Smooth muscle cell (in vitro differentiated cells): ENCODE data around the gene C11orf58. TPM values are rescaled to one million over a fixed set of nuclear protein-coding genes. Genes with fewer than 3 reads are reported as not detected.

Experiments
- DNase-seq: peaks from one replicate; lab custom pipeline; 2025; ENCODE audit not compliant: unreplicated experiment; lab: John Stamatoyannopoulos, UW
- H2AFZ ChIP-seq: fragments of 200-600 bp; sonication (generic); 2 replicates; pipeline ENCODE4 v1.6.0; 2016; ENCODE audit warnings: antibody characterized with exemption, low read depth, mild to moderate bottlenecking
- H3F3A ChIP-seq: fragments of 200-600 bp; sonication (generic); 2 replicates; pipeline ENCODE4 v1.6.0; 2017; ENCODE audit warnings: antibody characterized with exemption, low read depth
- H3K27ac ChIP-seq: fragments of 200-600 bp; sonication (generic); 2 replicates; pipeline ENCODE4 v1.5.1; 2016; ENCODE audit warnings: low read depth, mild to moderate bottlenecking
- H3K27me3 ChIP-seq: fragments of 200-600 bp; sonication (generic); 2 replicates; pipeline ENCODE4 v1.6.1; 2016; ENCODE audit warnings: low read depth, mild to moderate bottlenecking
- H3K36me3 ChIP-seq: fragments of 200-600 bp; sonication (generic); 2 replicates; pipeline ENCODE4 v1.5.1; 2016; ENCODE audit warnings: low read depth
- H3K4me1 ChIP-seq: fragments of 200-600 bp; sonication (generic); 2 replicates; pipeline ENCODE4 v1.5.1; 2016; ENCODE audit warnings: low read depth
- H3K4me2 ChIP-seq: fragments of 200-600 bp; sonication (generic); 2 replicates; pipeline ENCODE4 v1.6.0; 2016; ENCODE audit warnings: mild to moderate bottlenecking
- H3K4me3 ChIP-seq: fragments of 200-600 bp; sonication (generic); 2 replicates; pipeline ENCODE4 v1.5.1; 2016; ENCODE audit warnings: mild to moderate bottlenecking
- H3K79me2 ChIP-seq: fragments of 200-600 bp; sonication (generic); 2 replicates; pipeline ENCODE4 v1.6.0; 2016; ENCODE audit warnings: low read depth, mild to moderate bottlenecking
- H3K9ac ChIP-seq: fragments of 200-600 bp; sonication (generic); 2 replicates; pipeline ENCODE4 v1.6.0; 2016; ENCODE audit warnings: low read depth
- H3K9me3 ChIP-seq: fragments of 200-600 bp; sonication (generic); replicated peaks from 2 replicates; pipeline ENCODE4 v1.5.1; 2016; ENCODE audit warnings: low read depth
- H4K20me1 ChIP-seq: fragments of 200-600 bp; sonication (generic); 2 replicates; pipeline ENCODE4 v1.6.0; 2016; ENCODE audit warnings: low read depth
- WGBS: methylation state at CpG from one replicate; pipeline ENCODE4 v1.1.7; 2016; ENCODE audit warnings: low lambda C conversion rate; 5-methylcytosine and 5-hydroxymethylcytosine counted together
- polyA plus RNA-seq: library from polyadenylated mRNA; unstranded; fragments of >200 nt; fragmentation: Nextera tagmentation; extraction: Ambion mirVana; gene quantifications from 2 replicates; pipeline ENCODE4 v1.2.1, GENCODE V29; 2016
- total RNA-seq: library from RNA; depleted of rRNA; stranded (reverse); fragments of >200 nt; gene quantifications from 2 replicates; pipeline ENCODE4 v1.2.3, GENCODE V29; 2014
- TF ChIP-seq, protein P1 (sequence below): fragments of 200-600 bp; sonication (generic); IDR thresholded peaks from 2 replicates; pipeline ENCODE4 v1.5.1; 2017; ENCODE audit warnings: borderline replicate concordance, mild to moderate bottlenecking, antibody characterized with exemption; ENCODE audit not compliant: insufficient read depth, poor library complexity, severe bottlenecking

C11orf58 gene
- total and polyA plus RNA-seq, 2 experiments from 2014 or later, result 174 to 183 TPM

DNA sequence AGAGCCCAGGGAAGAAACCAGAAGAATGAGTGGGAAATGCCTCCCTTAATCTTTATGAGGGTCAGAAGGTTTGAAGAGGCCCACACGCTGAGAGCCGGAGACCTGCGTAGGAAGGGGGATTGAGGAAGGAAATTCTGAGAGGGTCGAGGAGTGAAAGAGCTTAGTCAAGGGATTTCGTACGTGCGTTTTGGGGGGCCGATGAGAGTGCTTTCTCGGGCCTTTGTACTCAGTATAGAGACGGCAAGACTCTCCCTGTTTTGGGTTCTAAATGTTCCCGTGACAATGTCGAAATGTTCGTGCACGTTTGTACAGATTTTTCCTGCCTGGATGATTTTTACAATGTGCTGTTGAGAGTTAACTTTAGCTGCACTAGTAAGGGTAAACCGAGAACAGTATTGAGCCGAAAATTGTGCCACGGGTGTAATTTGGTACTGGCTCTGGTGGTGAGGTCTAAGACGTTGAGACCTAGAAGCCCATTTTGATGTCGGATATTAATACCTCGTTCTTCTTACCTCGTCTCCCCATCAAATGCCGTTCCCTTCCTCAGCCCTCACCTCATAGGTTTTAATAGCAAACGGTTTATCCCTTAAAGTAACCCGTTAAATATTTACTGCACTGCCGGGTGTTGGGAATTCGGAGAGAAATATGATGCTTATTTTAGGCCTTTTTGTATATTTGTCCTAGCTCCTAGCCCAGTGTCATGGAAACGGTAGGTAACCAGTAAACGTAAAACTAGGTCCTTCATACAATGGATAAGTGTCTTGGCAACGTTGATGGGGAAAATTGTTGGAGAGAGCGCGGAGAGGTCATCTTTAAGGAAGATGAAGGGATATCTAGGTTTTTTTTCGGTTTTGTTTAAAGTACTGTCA lies 734 bp downstream of the C11orf58 start:
- no peak for DNase-seq
- Histone ChIP-seq H3F3A (no peaks in the 10 kb centered on the region), H3K4me1 (peaks cover 27% of the 10 kb centered on the region), H3K79me2 (peaks cover 57% of the 10 kb centered on the region), H3K4me2 (peak overlapping the region; percentile 98), H3K27me3 (no peaks in the 10 kb centered on the region), H3K27ac (peak overlapping the region; percentile 88), H4K20me1 (peaks cover 47% of the 10 kb centered on the region), H3K36me3 (no peaks in the 10 kb centered on the region), H2AFZ (peak overlapping the region; percentile 53), H3K9me3 (no peaks in the 10 kb centered on the region), H3K9ac (peak overlapping the region; percentile 99), H3K4me3 (peak overlapping the region; percentile 63)
- TF ChIP-seq, protein P1, sequence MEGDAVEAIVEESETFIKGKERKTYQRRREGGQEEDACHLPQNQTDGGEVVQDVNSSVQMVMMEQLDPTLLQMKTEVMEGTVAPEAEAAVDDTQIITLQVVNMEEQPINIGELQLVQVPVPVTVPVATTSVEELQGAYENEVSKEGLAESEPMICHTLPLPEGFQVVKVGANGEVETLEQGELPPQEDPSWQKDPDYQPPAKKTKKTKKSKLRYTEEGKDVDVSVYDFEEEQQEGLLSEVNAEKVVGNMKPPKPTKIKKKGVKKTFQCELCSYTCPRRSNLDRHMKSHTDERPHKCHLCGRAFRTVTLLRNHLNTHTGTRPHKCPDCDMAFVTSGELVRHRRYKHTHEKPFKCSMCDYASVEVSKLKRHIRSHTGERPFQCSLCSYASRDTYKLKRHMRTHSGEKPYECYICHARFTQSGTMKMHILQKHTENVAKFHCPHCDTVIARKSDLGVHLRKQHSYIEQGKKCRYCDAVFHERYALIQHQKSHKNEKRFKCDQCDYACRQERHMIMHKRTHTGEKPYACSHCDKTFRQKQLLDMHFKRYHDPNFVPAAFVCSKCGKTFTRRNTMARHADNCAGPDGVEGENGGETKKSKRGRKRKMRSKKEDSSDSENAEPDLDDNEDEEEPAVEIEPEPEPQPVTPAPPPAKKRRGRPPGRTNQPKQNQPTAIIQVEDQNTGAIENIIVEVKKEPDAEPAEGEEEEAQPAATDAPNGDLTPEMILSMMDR, result no peak
- 5% methylated on average over 32 of the region's 32 CpGs for WGBS

DNA sequence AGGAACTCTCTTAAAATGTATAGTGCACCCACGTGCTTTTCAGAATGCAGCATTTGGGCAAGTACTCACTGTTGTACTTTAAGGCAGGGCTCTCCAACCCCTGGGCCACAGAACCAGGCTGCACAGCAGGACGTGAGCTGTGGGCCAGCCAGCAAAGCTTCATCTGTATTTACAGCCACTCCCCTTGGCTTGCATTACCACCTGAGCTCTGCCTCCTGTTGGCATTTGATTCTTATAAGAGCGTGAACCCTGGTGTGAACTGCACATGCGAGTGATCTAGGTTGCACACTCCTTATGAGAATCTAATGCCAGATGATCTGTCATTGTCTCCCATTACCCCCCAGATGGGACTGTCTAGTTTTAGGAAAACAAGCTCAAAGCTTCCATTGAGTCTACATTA lies 3.0 kb downstream of the C11orf58 start:
- Histone ChIP-seq H3F3A (no peaks in the 10 kb centered on the region), H3K4me2 (peak overlapping the region; percentile 40), H3K9ac (no peak overlapping the region), H3K9me3 (no peaks in the 10 kb centered on the region), H3K79me2 (peaks cover 80% of the 10 kb centered on the region), H4K20me1 (peaks cover 70% of the 10 kb centered on the region), H2AFZ (no peak overlapping the region), H3K27ac (no peak overlapping the region), H3K27me3 (no peaks in the 10 kb centered on the region), H3K4me1 (peaks cover 27% of the 10 kb centered on the region), H3K36me3 (peaks cover 7% of the 10 kb centered on the region), H3K4me3 (no peak overlapping the region)
- 97% methylated on average over 4 of the region's 4 CpGs for WGBS
- TF ChIP-seq, protein P1, result no peak
- DNase-seq, result no peak

DNA sequence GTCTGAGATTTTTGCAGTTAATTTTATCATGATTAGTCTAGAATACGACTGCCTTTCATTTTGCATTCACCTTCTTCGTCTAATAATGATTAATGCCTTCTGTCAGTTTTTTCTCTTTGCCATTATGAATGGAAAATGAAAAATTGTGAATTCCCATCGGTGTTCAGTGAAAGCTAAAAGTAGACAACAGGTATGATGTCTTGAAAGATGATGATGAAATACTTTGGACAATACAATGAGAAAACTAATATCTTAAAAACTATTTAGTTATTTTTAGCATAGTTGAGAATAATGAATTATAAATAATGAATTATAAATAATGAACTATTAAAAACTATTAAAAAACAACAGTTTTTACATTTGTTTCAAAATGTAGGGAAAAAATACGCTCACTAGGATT lies 5.0 kb downstream of the C11orf58 start:
- Histone ChIP-seq H3K27me3 (no peaks in the 10 kb centered on the region), H3K9ac (no peak overlapping the region), H3K9me3 (no peaks in the 10 kb centered on the region), H3K36me3 (peaks cover 19% of the 10 kb centered on the region), H3F3A (no peaks in the 10 kb centered on the region), H3K4me1 (peaks cover 27% of the 10 kb centered on the region), H3K79me2 (peaks cover 97% of the 10 kb centered on the region), H3K4me3 (no peak overlapping the region), H3K27ac (no peak overlapping the region), H4K20me1 (peaks cover 90% of the 10 kb centered on the region), H3K4me2 (no peak overlapping the region), H2AFZ (no peak overlapping the region)
- DNase-seq, result no peak
- TF ChIP-seq, protein P1, result no peak
- 98% methylated on average over 4 of the region's 4 CpGs for WGBS
